G401 (cell line): ENCODE results near the gene IL27RA. TPM values are rescaled to one million over a fixed set of nuclear protein-coding genes. Genes with fewer than 3 reads are reported as not detected.

ENCODE experiments used
- DNase-seq: peaks from one replicate; pipeline ENCODE4 v3.0.0-alpha.2; 2015; ENCODE audit warnings: low spot score
- in situ Hi-C: cut with HindIII; loops from 2 replicates; pipeline ENCODE4 v1.10.0; 2016; ENCODE audit warnings: low sequenced_read_pairs, mixed read lengths
- total RNA-seq: library from RNA; depleted of rRNA; stranded (reverse); fragments of >200 nt; shearing (Covaris generic); gene quantifications from 2 replicates; pipeline ENCODE4 v1.2.3, GENCODE V29; 2014

The IL27RA gene
- total RNA-seq, 1 experiment from 2014 or later, result 32.5 TPM

DNA sequence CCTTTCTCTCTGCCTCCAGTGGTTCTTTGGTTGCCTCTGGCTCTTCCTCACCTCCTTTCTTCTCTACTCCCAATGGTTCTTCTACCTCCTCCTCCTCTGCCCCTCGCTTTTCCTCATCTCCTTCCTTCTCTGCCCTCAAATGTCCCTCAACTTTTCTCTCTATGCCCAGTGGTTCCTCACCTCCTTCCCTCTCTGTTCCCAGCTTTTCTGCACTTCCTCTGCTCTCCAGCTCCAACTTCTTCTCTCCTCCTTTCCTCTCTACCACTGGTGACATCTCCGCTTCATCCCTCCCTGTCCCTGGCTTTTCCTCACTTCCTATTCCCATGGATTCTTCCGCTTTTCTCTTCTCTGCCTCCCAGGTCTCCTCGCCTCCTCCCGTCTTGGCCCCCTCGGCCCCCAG is 22.5 kb downstream of the IL27RA start:
- in situ Hi-C loops, result no loop called here
- DNase-seq, result no peak

DNA sequence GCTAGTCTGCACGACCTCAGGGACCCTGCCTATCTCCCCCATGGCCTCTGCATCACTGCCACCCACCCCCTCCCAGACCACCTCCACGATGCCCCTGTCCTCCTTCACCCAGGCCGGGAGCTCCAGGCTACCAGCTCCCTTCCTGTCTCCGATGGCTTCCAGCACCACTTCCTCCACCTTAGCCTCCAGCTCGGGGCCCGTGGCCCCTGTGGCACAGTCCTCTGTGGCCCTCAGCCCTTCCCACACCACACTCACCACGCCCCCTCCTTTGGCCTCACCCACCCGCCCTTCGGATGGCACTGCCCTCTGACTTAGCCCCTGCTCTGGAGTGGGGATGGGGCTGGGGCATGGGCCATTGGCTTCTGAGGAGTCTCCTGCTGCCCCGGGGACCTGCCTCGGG is 23.2 kb downstream of the IL27RA start:
- DNase-seq, result no peak
- in situ Hi-C loops, result no loop called here

DNA sequence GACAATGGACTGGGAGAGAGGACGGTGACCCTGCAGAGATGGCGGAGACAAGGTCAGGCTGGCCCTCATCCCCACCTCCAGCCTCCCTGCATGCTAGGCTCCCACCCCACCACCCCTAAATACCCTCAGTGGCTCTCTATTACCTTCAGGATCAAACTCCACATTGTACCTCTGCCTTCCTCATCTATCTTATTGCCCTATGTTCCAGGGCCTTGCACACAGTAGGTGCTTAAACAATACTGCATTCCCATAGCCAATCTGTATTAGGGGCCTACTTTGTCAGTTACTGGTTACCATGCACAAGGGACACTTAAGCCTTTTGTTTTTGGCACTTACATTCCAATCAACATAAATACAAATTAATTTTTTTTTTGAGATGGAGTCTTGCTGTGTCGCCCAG is 23.8 kb downstream of the IL27RA start:
- in situ Hi-C loops, result no loop called here
- no peak for DNase-seq

- no peak for DNase-seq
- in situ Hi-C loops, result no loop called here
These were observed 24.6 kb downstream of the IL27RA start for GRCh38 chr19:14056069-14056666.

- DNase-seq, result no peak
- in situ Hi-C loops, result no loop called here
These were observed 25.3 kb downstream of the IL27RA start for GRCh38 chr19:14056741-14057356.

GRCh38 chr19:14058182-14059092 is 26.9 kb downstream of the IL27RA start:
- in situ Hi-C loops, result no loop called here
- no peak for DNase-seq

- DNase-seq, result no peak
- in situ Hi-C loops, result no loop called here
These were observed 27.5 kb downstream of the IL27RA start for GRCh38 chr19:14059093-14059480.

- in situ Hi-C loops, result no loop called here
- DNase-seq, result no peak
These were observed 28.1 kb downstream of the IL27RA start for GRCh38 chr19:14059652-14060155.

- DNase-seq, result no peak
These were observed 29.7 kb downstream of the IL27RA start for GRCh38 chr19:14061081-14061749.

GRCh38 chr19:14061751-14062557 is 30.4 kb downstream of the IL27RA start, which contains the start of gene PALM3:
Gene PALM3 (minus strand): TSS chr19:14062076. CDS start chr19:14061980, 96 bp downstream.
- no peak for DNase-seq
- in situ Hi-C loops, result no loop called here

More at GRCh38 chr19:14061081-14061749, 29.7 kb downstream of the IL27RA start:
- in situ Hi-C loops, result no loop called here

DNA sequence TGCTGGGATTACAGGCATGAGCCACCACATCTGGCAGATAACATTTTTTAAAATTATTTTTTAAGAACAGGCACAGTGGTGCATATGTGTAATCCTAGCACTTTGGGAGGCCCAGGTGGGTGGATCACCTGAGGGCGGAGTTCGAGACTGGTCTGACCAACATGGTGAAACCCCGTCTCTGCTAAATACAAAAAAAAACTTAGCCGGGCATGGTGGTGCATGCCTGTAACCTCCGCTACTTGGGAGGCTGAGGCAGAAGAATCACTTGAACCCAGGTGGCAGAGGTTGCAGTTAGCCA is 30.9 kb downstream of the IL27RA start:
- in situ Hi-C loops, result no loop called here
- DNase-seq, result no peak

- no peak for DNase-seq
- in situ Hi-C loops, result no loop called here
These were observed 31.5 kb downstream of the IL27RA start for GRCh38 chr19:14063105-14063504.

DNA sequence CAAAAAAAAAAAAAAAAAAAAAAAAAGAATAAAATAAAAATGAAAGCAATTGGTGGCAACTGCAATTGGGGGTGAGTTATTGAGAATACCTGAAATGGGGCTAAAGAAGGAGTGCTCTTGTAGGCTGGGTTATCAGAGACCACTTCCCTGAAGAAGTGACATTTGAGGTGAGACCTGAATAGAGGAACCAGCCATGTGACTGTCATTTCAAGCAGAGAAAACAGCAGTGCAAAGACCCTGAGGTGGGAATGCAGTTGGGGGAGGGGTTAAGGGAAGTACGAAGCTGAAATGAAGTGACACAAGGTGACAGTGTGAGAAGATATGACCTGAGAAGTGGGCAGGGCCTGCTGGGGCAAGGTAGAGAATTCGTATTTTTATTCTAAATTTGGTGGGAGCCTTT is 34.6 kb downstream of the IL27RA start:
- in situ Hi-C loops, result no loop called here
- DNase-seq, result no peak

- no peak for DNase-seq
- in situ Hi-C loops, result no loop called here
These were observed 38.9 kb downstream of the IL27RA start for GRCh38 chr19:14070268-14071050.

DNA sequence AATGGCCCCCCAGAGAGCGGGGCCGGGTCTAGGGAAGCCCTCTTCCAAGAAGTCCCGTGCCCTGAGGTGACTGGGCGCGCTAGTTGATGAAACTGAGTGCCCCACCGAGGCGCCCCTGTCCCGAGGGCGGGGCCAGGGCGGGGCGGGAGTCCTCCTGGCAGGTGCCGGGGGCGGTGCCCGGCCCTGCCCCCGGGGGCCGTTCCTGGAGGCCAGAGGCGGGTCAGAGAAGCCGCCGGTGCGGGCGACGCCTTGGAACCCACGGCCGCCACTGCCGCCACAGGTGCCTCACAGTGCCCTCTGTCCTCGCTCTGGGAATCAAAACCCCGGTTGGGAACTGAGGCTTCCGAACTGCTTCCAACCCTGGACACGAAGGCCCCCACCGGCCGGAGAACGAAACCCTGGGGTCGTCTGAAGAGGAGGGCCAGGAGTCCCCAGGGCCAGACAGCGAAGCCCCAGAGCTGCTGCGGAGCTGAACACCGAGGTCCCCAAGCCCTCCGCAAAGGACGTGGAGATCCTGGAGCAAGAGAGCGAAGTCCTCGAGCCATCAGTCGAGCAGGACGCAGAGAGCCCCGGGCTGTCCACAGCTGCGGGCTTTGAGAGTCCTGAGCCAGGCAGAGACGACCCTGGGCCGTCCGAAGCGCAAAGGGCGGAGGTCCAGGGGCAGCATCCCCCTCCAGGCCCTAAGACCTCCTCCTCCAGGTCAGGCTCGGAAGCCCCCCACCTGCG is 41.1 kb downstream of the IL27RA start, which contains the start of gene MISP3:
TSS of gene MISP3 (plus strand) at position 252 of the 726 bp plus-strand sequence. CDS start 524 bp downstream, outside the sequence.
- in situ Hi-C loops, result no loop called here
- DNase-seq, result peak; percentile 53

GRCh38 chr19:14073261-14073924 is 41.8 kb downstream of the IL27RA start:
- in situ Hi-C loops, result no loop called here
- peak; percentile 63 for DNase-seq
